ENCODE measurements around the gene DCC.

Gene DCC

DNA sequence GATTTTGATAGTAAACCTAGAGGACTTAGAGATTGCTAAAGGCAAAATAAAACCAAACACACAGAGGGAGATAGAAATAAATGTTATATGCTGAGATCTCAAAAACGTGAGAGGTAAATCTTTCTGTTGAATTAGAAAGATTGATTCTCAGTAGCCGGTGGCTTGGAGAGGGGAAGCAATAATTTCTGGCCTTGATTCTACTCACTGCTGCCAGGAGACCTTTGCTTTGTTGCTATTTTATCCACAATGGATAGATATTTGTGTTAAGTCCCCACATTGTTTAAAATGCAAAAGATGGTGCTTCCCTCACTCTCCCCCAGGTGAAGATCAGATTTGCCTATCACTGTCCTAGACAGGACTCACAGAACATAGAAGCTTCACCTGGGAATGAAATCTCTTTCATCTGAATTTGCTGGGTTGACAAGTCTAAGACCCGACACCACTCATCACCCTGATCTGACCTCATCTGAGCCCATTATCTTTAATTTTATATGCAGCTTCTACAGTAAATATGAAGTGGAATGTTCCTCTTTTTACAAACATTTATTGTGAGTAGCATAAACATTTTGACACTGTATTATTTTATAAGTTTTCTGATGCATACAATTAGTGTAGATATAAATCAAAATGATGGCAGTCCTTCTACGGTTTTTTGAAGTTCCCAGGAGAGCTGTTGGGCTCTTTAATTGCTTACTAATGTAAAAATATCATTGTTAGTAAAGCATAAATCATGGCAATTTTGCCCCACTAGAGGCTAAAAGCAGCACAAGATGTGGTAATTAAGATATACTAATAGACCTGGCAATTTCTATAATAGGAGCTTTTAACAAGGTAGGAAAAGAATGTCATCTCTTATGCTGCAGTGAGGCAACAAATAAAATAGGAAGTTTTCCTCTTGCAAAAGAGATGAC, 149.7 kb downstream of the DCC start:
- FAIRE-seq (no peak), DNase-seq (ENCODE audit: insufficient read length, low spot score) (no peak)

DNA sequence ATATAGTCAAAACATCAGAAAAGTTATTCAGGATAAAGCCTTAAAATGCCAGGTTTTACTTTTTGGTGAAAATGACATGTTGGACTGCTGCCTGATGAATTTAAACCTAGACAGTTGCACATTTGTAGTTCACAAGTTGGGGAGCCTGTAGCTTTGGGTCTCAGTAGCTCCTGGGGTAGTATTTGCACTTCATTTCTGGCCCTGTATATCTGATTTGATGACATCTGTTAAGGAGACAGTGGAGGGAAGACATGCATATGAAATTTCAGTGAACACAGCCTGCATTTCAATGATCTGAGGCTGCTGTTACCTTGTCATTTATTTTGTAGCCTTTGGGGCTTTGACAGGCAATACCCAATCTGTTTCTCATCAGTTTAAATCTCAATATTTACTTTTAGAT, 156.4 kb downstream of the DCC start:
- FAIRE-seq (no peak), DNase-seq (ENCODE audit: insufficient read length, low spot score) (no peak)

DNA sequence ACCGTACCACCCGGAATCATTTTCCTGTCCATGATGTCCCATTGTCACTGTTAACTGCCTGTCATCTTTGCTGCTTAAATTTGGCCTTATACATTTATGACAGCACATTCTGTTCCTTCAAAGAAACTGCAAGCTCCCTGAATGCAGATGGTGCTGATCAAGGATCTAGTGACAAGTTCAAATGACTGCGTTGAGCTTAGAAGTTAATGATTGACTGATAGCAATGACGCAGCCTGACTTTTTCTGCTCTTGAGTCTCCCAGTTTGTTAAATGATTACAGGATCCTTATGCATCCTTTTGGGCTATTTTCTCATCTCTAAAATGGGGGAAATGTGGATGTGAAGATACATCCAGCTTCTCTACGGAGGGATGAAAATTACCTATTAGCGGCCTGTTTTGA, 159.0 kb downstream of the DCC start:
- FAIRE-seq (peak; percentile 14), DNase-seq (ENCODE audit: insufficient read length, low spot score) (no peak)

DNA sequence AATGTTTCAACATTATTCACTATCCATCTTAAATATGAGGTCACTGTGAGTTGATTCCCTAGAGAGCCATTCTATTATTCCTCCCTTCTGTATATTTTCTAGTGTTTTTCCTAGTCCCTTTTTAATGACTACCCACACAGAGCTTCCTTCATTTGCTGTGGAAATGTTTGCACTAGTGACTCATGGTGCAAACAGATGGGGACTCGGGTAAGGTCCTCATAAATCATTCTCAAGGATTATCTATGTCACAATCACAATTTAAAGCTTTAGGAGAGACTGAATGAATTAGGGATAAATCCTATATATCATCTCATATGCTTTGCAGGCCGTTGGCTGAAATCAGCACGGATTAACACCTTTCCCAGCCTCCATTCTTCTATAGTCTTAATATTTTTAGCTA, 159.6 kb downstream of the DCC start:
- FAIRE-seq (no peak), DNase-seq (ENCODE audit: insufficient read length, low spot score) (no peak)

DNA sequence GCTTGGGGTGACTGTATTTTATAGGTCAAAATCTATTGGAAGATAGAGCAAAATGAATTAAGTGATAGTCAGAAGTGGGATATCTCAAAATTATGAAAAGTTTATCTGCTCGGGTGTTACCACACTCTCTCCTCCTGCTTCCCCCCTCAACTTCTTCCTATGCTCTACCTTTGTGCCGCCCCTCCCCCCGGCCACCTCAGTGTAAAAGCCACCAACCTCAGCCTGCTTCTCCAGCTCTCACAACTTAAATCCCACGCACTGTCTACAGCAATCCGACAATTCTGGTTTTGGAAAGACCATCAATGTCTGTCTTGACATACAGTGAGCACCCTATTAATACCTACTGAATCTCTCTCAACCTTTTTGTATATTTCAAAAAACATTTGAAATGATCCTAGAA, 164.6 kb downstream of the DCC start:
- no peak for FAIRE-seq

DNA sequence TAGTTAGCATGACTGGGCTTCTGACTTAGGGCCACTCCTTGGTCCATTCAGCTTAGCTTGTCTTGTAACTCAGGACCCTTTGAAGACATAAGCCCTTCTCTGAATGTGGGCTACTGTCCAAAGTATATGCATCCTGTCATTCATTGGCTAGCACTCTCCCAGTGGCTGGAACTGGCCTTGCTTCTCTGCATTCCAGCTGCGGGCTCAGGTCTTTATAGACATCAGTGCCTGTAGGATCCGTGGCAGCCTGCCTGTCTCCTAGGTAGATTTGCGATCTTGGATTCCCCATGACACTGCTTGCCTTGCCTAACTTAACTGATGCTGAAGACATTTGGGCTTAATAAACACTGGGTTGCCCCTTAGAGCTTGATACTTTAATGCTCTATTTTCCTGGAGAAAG, 170.1 kb downstream of the DCC start:
- no peak for DNase-seq (ENCODE audit: insufficient read length, low spot score)
- FAIRE-seq: no peak

More for the DNA sequence above, 164.6 kb downstream of the DCC start:
- DNase-seq (ENCODE audit: insufficient read length, low spot score): no peak

DNA sequence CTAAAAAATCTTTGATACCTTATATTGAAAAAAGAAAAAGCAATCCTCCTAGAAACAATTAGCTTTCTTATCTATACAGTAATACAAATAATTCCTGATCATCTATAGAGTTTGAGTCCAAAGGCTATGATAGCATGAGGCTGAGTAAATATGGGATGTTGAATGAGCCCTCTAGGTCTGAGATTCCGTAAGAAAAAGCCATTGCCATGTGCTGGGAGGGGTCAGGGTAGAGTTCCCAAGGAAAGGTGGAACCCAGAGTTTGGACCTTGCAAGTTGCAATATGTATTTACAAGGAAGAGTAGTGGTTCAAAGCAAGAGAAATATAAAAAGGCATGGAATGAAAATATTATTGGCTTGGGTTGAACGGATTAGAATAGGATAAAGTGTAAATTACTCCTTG, 178.1 kb downstream of the DCC start:
- DNase-seq (ENCODE audit: insufficient read length, low spot score) (no peak), FAIRE-seq (no peak)

DNA sequence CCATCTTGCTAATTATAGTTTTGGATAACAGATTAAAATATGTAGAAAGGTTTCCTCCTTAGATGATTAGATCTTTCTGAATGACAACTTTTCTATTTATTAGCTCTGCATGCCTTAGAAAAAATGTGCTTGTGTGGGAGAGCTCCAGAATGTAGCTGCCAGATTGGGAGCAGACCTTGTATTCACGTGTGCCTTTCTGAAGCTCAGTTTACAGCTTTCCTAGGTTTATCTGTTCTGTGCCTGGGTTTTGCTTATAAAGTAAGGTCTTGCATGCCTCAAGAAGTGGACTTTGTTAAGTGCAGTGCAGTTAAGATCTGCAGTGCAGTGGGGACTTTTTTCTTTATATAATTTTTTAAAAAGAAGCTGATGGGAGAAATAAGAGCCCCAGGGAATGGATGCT, 179.0 kb downstream of the DCC start:
- FAIRE-seq: no peak
- DNase-seq (ENCODE audit: insufficient read length, low spot score): no peak

DNA sequence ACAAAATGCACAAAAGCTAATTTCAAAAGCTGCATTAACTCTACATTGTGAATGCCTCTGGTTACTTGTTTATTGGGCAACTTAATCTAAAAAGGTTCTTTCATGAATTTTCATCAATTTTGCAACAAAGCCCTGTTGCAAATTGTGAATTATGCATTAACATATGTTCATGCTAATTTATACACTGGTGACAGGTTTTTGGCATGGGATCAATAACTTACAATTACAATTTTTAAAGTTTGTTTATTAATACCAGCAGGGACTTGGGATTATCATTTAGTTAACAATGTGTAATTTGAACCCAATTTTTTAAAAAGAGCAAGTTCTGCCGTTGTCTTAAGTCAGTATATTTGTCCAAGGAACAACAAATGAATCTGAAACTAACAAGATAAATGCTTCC, 183.6 kb downstream of the DCC start:
- no peak for DNase-seq (ENCODE audit: insufficient read length, low spot score)

DNA sequence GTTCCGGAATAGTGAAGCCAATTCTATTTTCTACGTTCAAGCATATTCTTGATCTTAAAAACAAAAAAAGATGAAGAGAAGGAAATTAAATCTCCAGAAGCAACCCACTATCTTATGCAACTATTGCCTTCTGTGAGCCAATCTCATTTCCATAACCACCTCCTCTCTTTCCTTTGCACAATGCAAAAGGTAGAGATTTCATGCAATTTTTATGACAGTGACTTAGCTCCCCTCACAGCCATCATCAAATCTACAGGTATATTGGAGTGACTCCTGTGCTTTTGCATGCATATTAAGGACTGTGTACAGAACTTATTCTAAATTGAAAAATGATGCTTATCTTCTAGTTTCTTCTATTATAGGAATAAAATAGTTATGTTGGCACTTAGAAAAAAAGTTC, 191.8 kb downstream of the DCC start:
- DNase-seq (ENCODE audit: insufficient read length, low spot score): no peak
- FAIRE-seq: no peak

More for the DNA sequence above, 183.6 kb downstream of the DCC start:
- FAIRE-seq: no peak

DNA sequence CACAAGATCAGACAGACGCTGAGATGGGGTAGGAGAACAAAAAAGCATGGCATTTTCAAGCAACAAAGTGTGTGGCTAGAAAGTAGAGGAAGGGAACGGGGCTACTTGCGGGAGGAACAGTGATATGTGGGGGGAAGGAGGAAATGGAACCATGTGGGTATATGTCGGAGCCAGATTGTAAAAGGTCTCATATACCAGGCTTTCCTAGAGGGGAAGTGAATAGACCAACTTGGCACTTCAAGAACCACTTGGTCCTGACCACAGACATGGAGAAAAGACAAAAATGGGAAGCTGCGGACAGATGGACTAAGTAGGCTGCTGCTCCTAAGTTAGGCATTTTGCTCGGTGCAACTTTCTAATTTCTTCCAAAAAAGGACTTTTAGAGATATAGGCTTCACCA, 196.0 kb downstream of the DCC start:
- DNase-seq (ENCODE audit: insufficient read length, low spot score): no peak
- FAIRE-seq: no peak

DNA sequence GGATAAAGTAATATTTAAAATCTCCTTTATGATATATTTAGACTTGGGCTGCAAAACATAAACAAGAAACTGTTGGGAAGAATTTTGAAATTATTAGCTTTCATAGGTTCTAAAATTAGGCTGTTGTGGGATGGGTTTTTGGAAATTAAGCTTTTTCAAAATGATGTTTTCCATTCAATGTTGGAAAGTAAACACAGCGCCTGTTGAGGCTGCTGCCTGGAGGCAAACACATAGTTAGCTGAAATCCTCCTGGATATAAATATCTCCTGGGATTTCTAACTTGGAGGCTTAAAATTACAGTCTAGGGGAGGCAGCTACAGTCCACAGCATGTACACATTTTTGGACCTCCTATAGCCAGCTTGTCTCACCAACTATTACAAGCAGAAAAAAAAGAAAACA, 197.3 kb downstream of the DCC start:
- no peak for FAIRE-seq

DNA sequence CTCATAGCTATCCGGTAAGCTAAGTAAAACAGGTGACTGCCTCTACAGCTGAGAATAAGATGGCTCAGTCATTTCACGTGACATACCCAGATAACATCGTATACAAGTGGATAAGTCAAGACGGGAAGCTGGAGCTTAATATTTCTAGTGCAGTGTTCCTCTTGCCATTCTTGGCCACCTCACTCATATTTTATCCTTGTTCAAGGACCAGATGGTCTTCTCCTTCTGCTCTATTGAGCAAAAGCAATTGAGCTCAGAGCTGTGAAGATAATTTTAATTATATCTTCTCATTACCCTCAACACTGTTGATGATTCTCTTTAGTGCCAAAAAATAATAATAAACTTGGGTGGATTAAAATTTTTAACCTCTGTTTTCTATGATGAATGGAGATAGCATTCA, 201.1 kb downstream of the DCC start:
- DNase-seq (ENCODE audit: insufficient read length, low spot score) (no peak), FAIRE-seq (no peak)

More for the DNA sequence above, 197.3 kb downstream of the DCC start:
- DNase-seq (ENCODE audit: insufficient read length, low spot score): no peak

DNA sequence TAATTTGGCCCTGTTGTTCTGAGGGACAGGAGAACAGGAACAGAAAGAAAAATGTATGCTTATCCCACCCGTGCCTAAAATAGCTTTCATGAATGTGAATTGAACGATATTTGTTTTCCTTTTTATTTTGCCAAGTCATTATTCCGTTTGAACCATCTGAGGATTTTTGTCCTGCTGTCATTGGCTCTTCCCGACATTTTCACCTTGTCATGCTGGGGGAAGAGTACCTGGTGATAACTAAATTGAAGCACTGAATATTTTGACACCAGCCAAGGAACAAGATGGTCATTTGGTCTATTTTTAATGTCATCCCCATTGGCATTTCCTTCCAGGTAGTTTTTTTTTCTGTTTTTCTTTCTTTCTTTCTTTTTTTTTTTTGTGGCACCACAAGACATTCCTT, 204.1 kb downstream of the DCC start:
- FAIRE-seq (no peak), DNase-seq (ENCODE audit: insufficient read length, low spot score) (no peak)

DNA sequence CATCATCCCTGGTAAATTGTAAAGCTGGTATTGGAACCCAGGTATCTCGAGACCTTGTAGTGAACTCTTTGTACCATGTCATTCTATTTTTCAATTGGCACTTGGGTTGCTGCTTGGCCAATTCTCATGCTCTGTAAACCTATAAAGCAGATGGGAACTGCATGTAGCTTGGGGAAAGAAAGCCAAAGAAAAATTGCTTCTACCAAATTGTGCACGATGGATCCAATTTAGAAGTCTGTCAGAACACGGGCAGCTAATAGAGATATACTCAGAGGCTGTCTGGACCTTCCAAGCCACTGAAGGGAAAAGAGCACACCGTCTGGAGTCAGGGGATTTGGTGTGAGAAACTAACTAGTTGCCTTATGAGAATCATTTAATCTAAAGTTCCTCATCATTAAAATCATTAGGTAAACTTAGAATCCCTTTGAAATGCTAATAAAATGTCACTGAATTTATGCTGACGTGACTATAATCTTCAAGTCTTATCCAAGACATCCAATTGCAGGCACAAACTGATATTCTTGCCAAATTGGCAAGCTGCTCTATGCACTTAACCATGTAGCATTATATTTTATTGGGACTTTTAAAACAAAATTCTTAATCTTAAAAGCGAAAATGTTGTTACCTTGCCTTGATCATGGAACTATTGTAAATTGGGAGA, 206.8 kb downstream of the DCC start:
- FAIRE-seq: no peak
- no peak for DNase-seq (ENCODE audit: insufficient read length, low spot score)

DNA sequence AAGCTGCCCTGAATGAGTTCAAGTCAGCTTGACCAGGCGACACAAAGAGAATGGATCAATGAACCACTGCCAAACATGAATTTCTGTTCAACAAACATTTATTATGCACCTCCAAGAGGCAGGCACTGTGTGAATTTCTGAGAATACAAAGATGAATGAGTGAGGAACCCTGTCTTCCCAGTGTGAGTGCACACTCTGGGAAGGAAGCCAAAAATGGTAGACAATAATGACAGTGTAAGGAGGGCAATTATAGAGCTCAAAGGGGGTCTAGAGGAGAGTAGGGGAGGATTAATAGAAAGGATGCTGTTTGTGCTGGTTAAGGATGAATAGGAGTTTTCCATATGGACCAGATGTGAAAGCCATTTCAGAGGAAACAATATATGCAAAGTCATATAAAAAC, 213.4 kb downstream of the DCC start:
- no peak for FAIRE-seq
- no peak for DNase-seq (ENCODE audit: insufficient read length, low spot score)

DNA sequence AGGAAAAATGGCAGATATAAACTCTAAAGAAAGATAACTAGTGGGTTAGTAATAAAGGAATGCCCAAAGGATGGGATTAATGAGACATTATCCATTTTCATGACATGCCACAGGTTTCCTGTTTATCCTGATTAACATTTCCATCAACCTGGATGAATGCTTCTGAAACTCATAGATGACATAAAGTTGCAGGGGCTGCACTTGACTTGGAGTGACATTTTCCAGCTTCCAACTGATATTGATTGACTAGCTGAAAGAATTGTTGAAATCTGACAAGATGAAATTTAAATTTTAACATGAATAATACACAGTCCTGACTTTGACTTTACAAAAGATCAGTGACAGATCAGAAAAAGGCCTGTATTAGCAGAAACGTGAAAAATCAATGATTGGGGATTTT, 214.2 kb downstream of the DCC start:
- FAIRE-seq (no peak), DNase-seq (ENCODE audit: insufficient read length, low spot score) (no peak)

DNA sequence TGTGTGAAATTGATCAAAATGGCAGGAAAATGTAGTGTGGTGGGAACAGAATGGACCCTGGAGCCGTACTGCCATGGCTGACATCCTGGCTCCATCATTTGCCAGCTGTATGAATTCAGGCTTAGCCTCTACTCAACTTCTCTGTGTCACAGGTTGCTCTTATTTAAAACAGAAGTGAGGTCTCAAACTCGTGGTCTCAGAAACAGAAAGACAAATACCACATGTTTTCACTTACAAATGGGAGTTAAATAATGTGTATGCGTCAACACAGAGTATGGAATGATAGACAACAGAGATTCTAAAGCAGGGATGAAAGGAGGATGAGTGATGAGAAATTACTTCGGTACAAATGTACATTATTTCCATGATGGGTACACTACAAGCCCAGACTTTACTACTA, 227.4 kb downstream of the DCC start:
- FAIRE-seq: no peak

DNA sequence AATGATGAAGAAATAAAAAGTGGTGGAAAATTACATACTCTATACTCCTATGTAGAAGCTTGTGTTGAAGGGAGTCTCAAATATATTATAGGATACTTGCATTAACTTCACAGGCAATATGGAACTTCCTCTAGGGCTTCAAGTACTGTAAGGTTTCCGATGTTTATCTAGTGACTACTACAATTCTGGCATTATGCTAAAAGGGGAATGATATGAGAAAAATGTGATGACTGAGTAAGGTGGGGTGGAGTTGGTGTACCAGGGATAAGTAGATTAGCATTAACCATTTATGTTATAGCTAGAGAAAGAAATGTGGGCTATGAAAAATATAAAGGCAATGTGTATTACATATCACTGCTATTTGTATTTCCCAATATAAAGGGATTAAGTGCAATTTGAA, 229.5 kb downstream of the DCC start:
- DNase-seq (ENCODE audit: insufficient read length, low spot score) (no peak), FAIRE-seq (no peak)

More for the DNA sequence above, 227.4 kb downstream of the DCC start:
- no peak for DNase-seq (ENCODE audit: insufficient read length, low spot score)

DNA sequence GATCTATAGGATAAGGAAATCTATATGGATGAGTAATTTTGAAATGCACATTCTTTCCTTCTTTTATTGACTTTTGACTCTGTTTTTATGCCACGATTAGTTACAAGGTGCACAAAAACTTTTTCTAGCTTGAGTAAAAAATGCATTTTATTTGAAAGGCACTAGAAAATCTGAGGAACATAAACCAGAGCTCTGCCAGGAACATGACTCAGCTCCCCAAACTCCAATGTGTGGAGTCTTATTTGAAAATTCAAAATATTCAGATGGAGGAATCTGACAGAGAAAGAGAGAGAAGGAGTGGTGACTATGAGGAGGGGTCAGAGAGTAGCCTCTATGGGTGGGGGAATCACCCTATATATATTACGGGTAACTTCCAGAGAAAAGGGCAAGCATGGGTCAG, 231.0 kb downstream of the DCC start:
- no peak for DNase-seq (ENCODE audit: insufficient read length, low spot score)
- FAIRE-seq: no peak

DNA sequence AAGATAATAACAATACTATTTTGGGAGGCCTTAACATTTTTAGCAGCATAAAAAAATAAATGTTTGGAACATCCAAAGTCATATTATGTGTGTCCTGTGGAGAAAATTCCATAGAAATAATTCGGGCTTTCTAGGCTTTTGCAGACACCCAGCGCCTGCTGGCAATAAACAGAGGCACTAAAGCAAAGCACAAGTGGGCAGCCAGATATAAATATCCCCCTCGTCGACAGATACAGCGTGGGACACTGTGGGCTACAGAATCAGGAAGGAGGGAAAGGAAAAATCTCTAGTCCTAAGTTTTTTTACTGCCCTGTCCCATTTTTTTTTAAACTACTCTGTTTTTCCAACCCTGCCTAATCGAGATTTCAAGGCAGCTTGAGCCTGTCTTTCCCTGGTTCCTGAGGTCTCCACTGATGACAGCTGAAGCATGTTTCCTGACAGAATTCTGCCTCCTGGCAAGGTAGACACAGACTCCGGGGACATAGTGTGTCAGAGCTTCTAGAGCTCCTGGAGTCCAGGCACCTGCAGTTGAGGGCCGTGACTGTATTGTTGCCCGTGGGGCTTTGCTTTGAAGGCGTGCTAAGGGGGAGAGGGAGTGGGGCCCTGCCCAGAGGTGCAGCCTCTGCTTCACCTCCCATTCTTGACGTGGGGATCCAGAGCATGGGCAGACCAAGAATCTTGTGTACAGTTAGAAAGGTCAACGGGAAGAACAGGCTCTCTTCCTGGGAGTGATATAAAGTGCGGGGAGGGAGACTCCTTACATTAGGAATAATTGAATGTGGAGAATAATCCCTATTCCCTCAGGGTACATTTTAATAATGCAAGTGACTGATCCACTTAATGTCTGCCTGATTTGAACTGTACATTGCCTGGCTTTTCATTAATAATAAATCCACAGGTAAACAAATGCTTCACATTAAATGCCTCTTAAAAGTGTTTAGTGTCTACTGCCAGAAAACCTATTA, 232.3 kb downstream of the DCC start:
- FAIRE-seq (no peak), DNase-seq (ENCODE audit: insufficient read length, low spot score) (no peak)
